NCI-H146 (cell line): Measurements from ENCODE around the gene RABGEF1.
"Not testable (repeated sequence)": the region's sequence is repeated elsewhere in the genome, so short reads cannot be mapped to it uniquely, and the experiment has no call there.

Experiments
- DNase-seq: peaks from one replicate; lab custom pipeline; 2025; lab: John Stamatoyannopoulos, UW

The RABGEF1 gene

GRCh38 chr7:66740302-66740979, at the start of gene RABGEF1:
TSS of gene RABGEF1 (plus strand) at chr7:66740733. CDS start at chr7:66771900, 31,167 bp downstream.
- DNase-seq = peak; percentile 95

- no peak for DNase-seq
These were observed 47.2 kb upstream of the RABGEF1 start for GRCh38 chr7:66693331-66693730.

GRCh38 chr7:66694286-66694685, 46.2 kb upstream of the RABGEF1 start:
- DNase-seq = no peak

- not testable (repeated sequence) for DNase-seq
These were observed 45.1 kb upstream of the RABGEF1 start for GRCh38 chr7:66695417-66695816.

- not testable (repeated sequence) for DNase-seq
These were observed 44.4 kb upstream of the RABGEF1 start for GRCh38 chr7:66696134-66696533.

- DNase-seq = no peak
These were observed 43.8 kb upstream of the RABGEF1 start for GRCh38 chr7:66696774-66697191.

- DNase-seq = no peak
These were observed 42.8 kb upstream of the RABGEF1 start for GRCh38 chr7:66697449-66698438.

- no peak for DNase-seq
These were observed 41.8 kb upstream of the RABGEF1 start for GRCh38 chr7:66698652-66699205.

GRCh38 chr7:66699998-66700397, 40.5 kb upstream of the RABGEF1 start:
- DNase-seq = no peak

GRCh38 chr7:66700633-66701131, 39.9 kb upstream of the RABGEF1 start:
- no peak for DNase-seq

GRCh38 chr7:66707825-66708224, 32.7 kb upstream of the RABGEF1 start:
- DNase-seq = no peak

- not testable (repeated sequence) for DNase-seq
These were observed 29.8 kb upstream of the RABGEF1 start for GRCh38 chr7:66710752-66711151.

GRCh38 chr7:66713687-66714086, 26.8 kb upstream of the RABGEF1 start:
- no peak for DNase-seq

- not testable (repeated sequence) for DNase-seq
These were observed 23.9 kb upstream of the RABGEF1 start for GRCh38 chr7:66716634-66717033.

GRCh38 chr7:66720561-66720960, 20.0 kb upstream of the RABGEF1 start:
- DNase-seq = no peak

- DNase-seq = no peak
These were observed 14.7 kb upstream of the RABGEF1 start for GRCh38 chr7:66725843-66726242.

- DNase-seq = no peak
These were observed 13.5 kb upstream of the RABGEF1 start for GRCh38 chr7:66727058-66727457.

GRCh38 chr7:66728571-66728970, 12.0 kb upstream of the RABGEF1 start:
- no peak for DNase-seq

GRCh38 chr7:66729274-66729673, 11.3 kb upstream of the RABGEF1 start:
- no peak for DNase-seq

GRCh38 chr7:66731986-66732385, 8.5 kb upstream of the RABGEF1 start:
- DNase-seq = no peak

- no peak for DNase-seq
These were observed 8.1 kb upstream of the RABGEF1 start for GRCh38 chr7:66732439-66732838.

- DNase-seq = no peak
These were observed 6.5 kb upstream of the RABGEF1 start for GRCh38 chr7:66734006-66734405.
